Measurements from ENCODE around the gene ZNF423. TPM values are rescaled to one million over a fixed set of nuclear protein-coding genes. Genes with fewer than 3 reads are reported as not detected.

The ZNF423 gene
- polyA plus RNA-seq, 1 donor from 2014 or later = 4.5 TPM

- no peaks in the 10 kb centered on the region for H4K20me1 ChIP-seq (ENCODE audit: insufficient read depth)
- H2AFZ ChIP-seq (ENCODE audit: low read depth, low read length) = no peak overlapping the region
- H3K79me2 ChIP-seq (replicated peaks; ENCODE audit: insufficient read depth, low read length) = peaks cover under 1% of the 10 kb centered on the region
- no peak overlapping the region for H3K9ac ChIP-seq (ENCODE audit: low read length)
- H3K9me2 ChIP-seq (ENCODE audit: insufficient read depth, low read length) = no peaks in the 10 kb centered on the region
- no peak overlapping the region for H3K4me2 ChIP-seq (ENCODE audit: low read length)
- H3K27me3 ChIP-seq (ENCODE audit: insufficient read depth, low read depth, low read length) = no peaks in the 10 kb centered on the region
- no peaks in the 10 kb centered on the region for H3K9me3 ChIP-seq (ENCODE audit: low read length)
- H3K36me3 ChIP-seq (ENCODE audit: insufficient read depth, low read length) = no peaks in the 10 kb centered on the region
- TF ChIP-seq MXI1 (conservative IDR thresholded peaks at IDR 0.05; ENCODE audit: poor library complexity, severe bottlenecking) (no peak), POLR2AphosphoS5 (IDR thresholded peaks at IDR 0.05) (no peak), CTCF (IDR thresholded peaks at IDR 0.05; ENCODE audit: poor library complexity, severe bottlenecking) (no peak), TAF1 (IDR thresholded peaks at IDR 0.05; ENCODE audit: low read depth) (no peak), REST (IDR thresholded peaks at IDR 0.05; ENCODE audit: borderline replicate concordance) (no peak), EZH2 (IDR thresholded peaks at IDR 0.05; ENCODE audit: borderline replicate concordance, insufficient read depth, low read length, poor library complexity, severe bottlenecking) (no peak)
- no peaks in the 10 kb centered on the region for H3F3A ChIP-seq (ENCODE audit: insufficient read depth, low read length, poor library complexity, severe bottlenecking)
- no peak overlapping the region for H3K27ac ChIP-seq (ENCODE audit: low read length)
- H3K4me3 ChIP-seq (ENCODE audit: low read length) = no peak overlapping the region
These were observed 253.5 kb downstream of the ZNF423 start for GRCh38 chr16:49602201-49602975.

GRCh38 chr16:49601576-49601975 is 254.3 kb downstream of the ZNF423 start:
- TF ChIP-seq TAF1 (IDR thresholded peaks at IDR 0.05; ENCODE audit: low read depth) (no peak), REST (IDR thresholded peaks at IDR 0.05; ENCODE audit: borderline replicate concordance) (no peak), RAD21 (conservative IDR thresholded peaks at IDR 0.05) (no peak), POLR2AphosphoS5 (IDR thresholded peaks at IDR 0.05) (no peak), MXI1 (conservative IDR thresholded peaks at IDR 0.05; ENCODE audit: poor library complexity, severe bottlenecking) (no peak), CTCF (IDR thresholded peaks at IDR 0.05; ENCODE audit: poor library complexity, severe bottlenecking) (no peak), SMC3 (conservative IDR thresholded peaks at IDR 0.05; ENCODE audit: poor library complexity) (no peak), EP300 (conservative IDR thresholded peaks at IDR 0.05; ENCODE audit: poor library complexity, severe bottlenecking) (no peak), EZH2 (IDR thresholded peaks at IDR 0.05; ENCODE audit: borderline replicate concordance, insufficient read depth, low read length, poor library complexity, severe bottlenecking) (no peak)
- Histone ChIP-seq H3K4me2 (ENCODE audit: low read length) (no peak overlapping the region), H3K9ac (ENCODE audit: low read length) (no peak overlapping the region), H3K27me3 (ENCODE audit: insufficient read depth, low read depth, low read length) (no peaks in the 10 kb centered on the region), H3K79me2 (replicated peaks; ENCODE audit: insufficient read depth, low read length) (no peaks in the 10 kb centered on the region), H3F3A (ENCODE audit: insufficient read depth, low read length, poor library complexity, severe bottlenecking) (no peaks in the 10 kb centered on the region), H3K4me3 (ENCODE audit: low read length) (no peak overlapping the region), H3K9me2 (ENCODE audit: insufficient read depth, low read length) (no peaks in the 10 kb centered on the region), H3K9me3 (ENCODE audit: low read length) (no peaks in the 10 kb centered on the region), H3K27ac (ENCODE audit: low read length) (no peak overlapping the region), H4K20me1 (ENCODE audit: insufficient read depth) (no peaks in the 10 kb centered on the region), H3K36me3 (ENCODE audit: insufficient read depth, low read length) (no peaks in the 10 kb centered on the region), H2AFZ (ENCODE audit: low read depth, low read length) (no peak overlapping the region)
